HepG2 (cell line): ENCODE data around the gene PRUNE1. TPM values are rescaled to one million over a fixed set of nuclear protein-coding genes. Genes with fewer than 3 reads are reported as not detected.
A peak's percentile ranks its signal among the peaks of the same experiment; 100 is the strongest.

Source experiments
- CBFB ChIP-seq: sonication (generic); formaldehyde crosslinking; IDR thresholded peaks from 2 replicates; pipeline ENCODE4 v1.4.0; 2020; ENCODE audit warnings: missing genetic modification reagents
- EP300 ChIP-seq, 3 experiments: sonication (generic) in 1 of 3; formaldehyde crosslinking in 1 of 3; IDR thresholded peaks; 2 replicates each; pipeline versions ENCODE4 v1.5.1 to v1.6.1; 2011 to 2020; ENCODE audit warnings: low read depth in 2 of 3, low read length in 2 of 3, borderline replicate concordance in 1 of 3, improper control_type of control experiment in 1 of 3, mild to moderate bottlenecking in 1 of 3, missing genetic modification reagents in 1 of 3, moderate library complexity in 1 of 3
- HMG20A ChIP-seq: IDR thresholded peaks from 2 replicates; pipeline ENCODE4 v1.6.1; 2016; ENCODE audit warnings: borderline replicate concordance
- NAIF1 ChIP-seq: sonication (generic); formaldehyde crosslinking; IDR thresholded peaks from 2 replicates; pipeline ENCODE4 v1.5.0; 2020; ENCODE audit warnings: mild to moderate bottlenecking, missing genetic modification reagents, borderline replicate concordance
- RBM22 ChIP-seq: fragments of 200-400 bp; formaldehyde crosslinking; optimal IDR thresholded peaks from 2 replicates; pipeline ENCODE3; 2017; ENCODE audit warnings: mild to moderate bottlenecking, low read length, moderate library complexity
- SALL2 ChIP-seq: sonication (generic); formaldehyde crosslinking; IDR thresholded peaks from 2 replicates; pipeline ENCODE4 v1.8.1; 2023; ENCODE audit warnings: mild to moderate bottlenecking, missing genetic modification reagents, inconsistent platforms
- SP5 ChIP-seq: IDR thresholded peaks from 2 replicates; pipeline ENCODE4 v1.6.1; 2016; ENCODE audit warnings: low read depth, borderline replicate concordance
- ZBTB7B ChIP-seq: sonication (generic); formaldehyde crosslinking; IDR thresholded peaks from 2 replicates; pipeline ENCODE4 v1.4.0; 2020; ENCODE audit warnings: missing genetic modification reagents
- ZFY ChIP-seq: sonication (generic); formaldehyde crosslinking; IDR thresholded peaks from 2 replicates; pipeline ENCODE4 v1.4.0; 2020; ENCODE audit warnings: missing genetic modification reagents
- ZNF367 ChIP-seq: sonication (generic); formaldehyde crosslinking; IDR thresholded peaks from 2 replicates; pipeline ENCODE4 v1.4.0; 2020; ENCODE audit warnings: missing genetic modification reagents, borderline replicate concordance
- ZNF605 ChIP-seq: sonication (generic); formaldehyde crosslinking; IDR thresholded peaks from 2 replicates; pipeline ENCODE4 v1.8.0; 2022; ENCODE audit warnings: mild to moderate bottlenecking, missing genetic modification reagents
- polyA plus RNA-seq, 8 experiments: library from polyadenylated mRNA; depleted of rRNA in 3 of 8; stranded (reverse) in 7 of 8; unstranded in 1 of 8; fragments of >200 nt; fragmentation: Illumina TruSeq in 4 of 8; extraction: Trizol in 4 of 8; gene quantifications; 2 replicates each; pipeline versions ENCODE4 v1.2.1 to v1.2.3, GENCODE V29; 2011 to 2016; ENCODE audit warnings: low read depth in 4 of 8, missing spikeins in 1 of 8, mixed read lengths in 1 of 8; ENCODE audit not compliant: insufficient read depth in 1 of 8
- total RNA-seq, 5 experiments: library from RNA; depleted of rRNA; stranded (reverse); fragments of >200 nt; fragmentation: Illumina TruSeq; extraction: Trizol; gene quantifications; 2 replicates each; pipeline ENCODE4 v1.2.3, GENCODE V29; 2016; ENCODE audit warnings: low read depth in 1 of 5
- TF ChIP-seq, protein P1 (sequence below): sonication (generic); formaldehyde crosslinking; IDR thresholded peaks from 2 replicates; pipeline ENCODE4 v1.4.0; 2020; ENCODE audit warnings: missing genetic modification reagents, borderline replicate concordance
- TF ChIP-seq, protein P2 (sequence below): sonication (generic); formaldehyde crosslinking; IDR thresholded peaks from 2 replicates; pipeline ENCODE4 v1.5.0; 2020; ENCODE audit warnings: missing genetic modification reagents
- TF ChIP-seq, protein P3 (sequence below): IDR thresholded peaks from 2 replicates; pipeline ENCODE4 v1.6.1; 2016
- TF ChIP-seq, protein P4 (sequence below): sonication (generic); formaldehyde crosslinking; IDR thresholded peaks from 2 replicates; pipeline ENCODE4 v1.4.0; 2020; ENCODE audit warnings: missing genetic modification reagents, mild to moderate bottlenecking, borderline replicate concordance
- TF ChIP-seq, protein P5 (sequence below): sonication (generic); formaldehyde crosslinking; IDR thresholded peaks from 2 replicates; pipeline ENCODE4 v1.8.1; 2023; ENCODE audit warnings: missing genetic modification reagents, mild to moderate bottlenecking, borderline replicate concordance
- TF ChIP-seq, protein P6 (sequence below): sonication (generic); formaldehyde crosslinking; IDR thresholded peaks from 2 replicates; pipeline ENCODE4 v1.8.1; 2023; ENCODE audit warnings: mild to moderate bottlenecking, missing genetic modification reagents
- TF ChIP-seq, protein P7 (sequence below): IDR thresholded peaks from 2 replicates; pipeline ENCODE4 v1.6.1; 2016

Gene PRUNE1
- total and polyA plus RNA-seq, 2 of the 13 experiments (the other 11 are each of a cell fraction or from before 2014, with no cell fraction given) = 19.0 to 31.9 TPM

DNA sequence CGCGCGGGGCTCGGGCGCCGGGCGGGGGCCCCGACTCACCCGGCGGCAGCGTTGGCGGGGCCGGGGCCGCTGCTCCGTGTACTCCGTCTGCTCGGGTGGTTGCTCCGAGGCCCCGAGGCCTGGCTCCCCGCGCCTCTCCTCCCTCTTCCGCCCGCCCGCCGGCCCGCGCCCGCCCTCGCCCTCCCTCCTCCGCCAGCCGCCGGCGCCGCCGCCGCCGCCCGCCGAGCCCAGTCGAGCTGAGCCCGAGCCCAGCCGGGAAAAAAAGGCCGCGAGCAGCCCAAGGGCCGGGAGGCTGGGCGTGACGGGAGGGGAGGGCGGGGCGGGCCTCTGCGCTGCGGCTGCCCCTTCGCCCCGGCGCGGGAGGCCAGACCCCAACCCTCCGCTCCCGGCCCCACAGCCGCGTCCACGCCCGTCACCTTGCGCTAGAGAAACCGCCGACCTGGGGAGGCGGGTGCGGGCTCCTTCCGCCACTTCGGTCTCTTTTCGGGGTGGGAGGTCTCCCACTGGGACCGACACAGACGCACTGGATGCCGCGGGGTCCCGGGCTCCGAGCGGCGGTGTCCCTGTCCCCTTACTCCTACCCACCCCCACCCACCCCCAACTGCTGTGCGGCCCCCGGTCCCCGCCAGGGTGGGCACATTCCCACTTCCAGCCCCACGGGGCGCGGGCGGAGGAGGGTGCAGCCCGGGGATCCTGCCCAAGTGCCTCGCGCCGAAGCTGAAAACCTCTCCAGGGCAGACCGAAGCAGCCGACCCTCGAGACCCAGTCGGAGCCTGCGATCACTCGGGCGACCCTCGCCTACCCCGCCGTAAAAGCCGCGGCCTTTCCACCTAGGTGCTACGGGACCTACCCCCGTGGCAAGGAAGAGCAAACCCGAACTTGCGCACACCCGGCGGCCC is 33.4 kb upstream of the PRUNE1 start, which contains the start of gene CERS2 (continued):
- TF ChIP-seq, protein P1, sequence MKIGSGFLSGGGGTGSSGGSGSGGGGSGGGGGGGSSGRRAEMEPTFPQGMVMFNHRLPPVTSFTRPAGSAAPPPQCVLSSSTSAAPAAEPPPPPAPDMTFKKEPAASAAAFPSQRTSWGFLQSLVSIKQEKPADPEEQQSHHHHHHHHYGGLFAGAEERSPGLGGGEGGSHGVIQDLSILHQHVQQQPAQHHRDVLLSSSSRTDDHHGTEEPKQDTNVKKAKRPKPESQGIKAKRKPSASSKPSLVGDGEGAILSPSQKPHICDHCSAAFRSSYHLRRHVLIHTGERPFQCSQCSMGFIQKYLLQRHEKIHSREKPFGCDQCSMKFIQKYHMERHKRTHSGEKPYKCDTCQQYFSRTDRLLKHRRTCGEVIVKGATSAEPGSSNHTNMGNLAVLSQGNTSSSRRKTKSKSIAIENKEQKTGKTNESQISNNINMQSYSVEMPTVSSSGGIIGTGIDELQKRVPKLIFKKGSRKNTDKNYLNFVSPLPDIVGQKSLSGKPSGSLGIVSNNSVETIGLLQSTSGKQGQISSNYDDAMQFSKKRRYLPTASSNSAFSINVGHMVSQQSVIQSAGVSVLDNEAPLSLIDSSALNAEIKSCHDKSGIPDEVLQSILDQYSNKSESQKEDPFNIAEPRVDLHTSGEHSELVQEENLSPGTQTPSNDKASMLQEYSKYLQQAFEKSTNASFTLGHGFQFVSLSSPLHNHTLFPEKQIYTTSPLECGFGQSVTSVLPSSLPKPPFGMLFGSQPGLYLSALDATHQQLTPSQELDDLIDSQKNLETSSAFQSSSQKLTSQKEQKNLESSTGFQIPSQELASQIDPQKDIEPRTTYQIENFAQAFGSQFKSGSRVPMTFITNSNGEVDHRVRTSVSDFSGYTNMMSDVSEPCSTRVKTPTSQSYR (CRISPR knock-in tag) = peak; percentile 46; the same call in 1 of the 2 replicates
- TF ChIP-seq, protein P2, sequence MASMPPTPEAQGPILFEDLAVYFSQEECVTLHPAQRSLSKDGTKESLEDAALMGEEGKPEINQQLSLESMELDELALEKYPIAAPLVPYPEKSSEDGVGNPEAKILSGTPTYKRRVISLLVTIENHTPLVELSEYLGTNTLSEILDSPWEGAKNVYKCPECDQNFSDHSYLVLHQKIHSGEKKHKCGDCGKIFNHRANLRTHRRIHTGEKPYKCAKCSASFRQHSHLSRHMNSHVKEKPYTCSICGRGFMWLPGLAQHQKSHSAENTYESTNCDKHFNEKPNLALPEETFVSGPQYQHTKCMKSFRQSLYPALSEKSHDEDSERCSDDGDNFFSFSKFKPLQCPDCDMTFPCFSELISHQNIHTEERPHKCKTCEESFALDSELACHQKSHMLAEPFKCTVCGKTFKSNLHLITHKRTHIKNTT (CRISPR knock-in tag) = no peak
- TF ChIP-seq, protein P3, sequence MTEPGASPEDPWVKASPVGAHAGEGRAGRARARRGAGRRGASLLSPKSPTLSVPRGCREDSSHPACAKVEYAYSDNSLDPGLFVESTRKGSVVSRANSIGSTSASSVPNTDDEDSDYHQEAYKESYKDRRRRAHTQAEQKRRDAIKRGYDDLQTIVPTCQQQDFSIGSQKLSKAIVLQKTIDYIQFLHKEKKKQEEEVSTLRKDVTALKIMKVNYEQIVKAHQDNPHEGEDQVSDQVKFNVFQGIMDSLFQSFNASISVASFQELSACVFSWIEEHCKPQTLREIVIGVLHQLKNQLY (CRISPR knock-in tag) = no peak
- TF ChIP-seq HMG20A = no peak
- TF ChIP-seq ZFY (CRISPR knock-in tag) = peak; percentile 73
- TF ChIP-seq, protein P4, sequence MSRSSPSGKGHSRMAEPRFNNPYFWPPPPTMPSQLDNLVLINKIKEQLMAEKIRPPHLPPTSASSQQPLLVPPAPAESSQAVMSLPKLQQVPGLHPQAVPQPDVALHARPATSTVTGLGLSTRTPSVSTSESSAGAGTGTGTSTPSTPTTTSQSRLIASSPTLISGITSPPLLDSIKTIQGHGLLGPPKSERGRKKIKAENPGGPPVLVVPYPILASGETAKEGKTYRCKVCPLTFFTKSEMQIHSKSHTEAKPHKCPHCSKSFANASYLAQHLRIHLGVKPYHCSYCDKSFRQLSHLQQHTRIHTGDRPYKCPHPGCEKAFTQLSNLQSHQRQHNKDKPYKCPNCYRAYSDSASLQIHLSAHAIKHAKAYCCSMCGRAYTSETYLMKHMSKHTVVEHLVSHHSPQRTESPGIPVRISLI = no peak
- TF ChIP-seq, protein P5, sequence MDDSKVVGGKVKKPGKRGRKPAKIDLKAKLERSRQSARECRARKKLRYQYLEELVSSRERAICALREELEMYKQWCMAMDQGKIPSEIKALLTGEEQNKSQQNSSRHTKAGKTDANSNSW (CRISPR knock-in tag) = no peak
- TF ChIP-seq, protein P6, sequence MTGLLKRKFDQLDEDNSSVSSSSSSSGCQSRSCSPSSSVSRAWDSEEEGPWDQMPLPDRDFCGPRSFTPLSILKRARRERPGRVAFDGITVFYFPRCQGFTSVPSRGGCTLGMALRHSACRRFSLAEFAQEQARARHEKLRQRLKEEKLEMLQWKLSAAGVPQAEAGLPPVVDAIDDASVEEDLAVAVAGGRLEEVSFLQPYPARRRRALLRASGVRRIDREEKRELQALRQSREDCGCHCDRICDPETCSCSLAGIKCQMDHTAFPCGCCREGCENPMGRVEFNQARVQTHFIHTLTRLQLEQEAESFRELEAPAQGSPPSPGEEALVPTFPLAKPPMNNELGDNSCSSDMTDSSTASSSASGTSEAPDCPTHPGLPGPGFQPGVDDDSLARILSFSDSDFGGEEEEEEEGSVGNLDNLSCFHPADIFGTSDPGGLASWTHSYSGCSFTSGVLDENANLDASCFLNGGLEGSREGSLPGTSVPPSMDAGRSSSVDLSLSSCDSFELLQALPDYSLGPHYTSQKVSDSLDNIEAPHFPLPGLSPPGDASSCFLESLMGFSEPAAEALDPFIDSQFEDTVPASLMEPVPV (CRISPR knock-in tag) = 0 out of 2 replicates have a peak, but pooled peaks have one; percentile 50
- no peak for TF ChIP-seq ZNF367
- TF ChIP-seq NAIF1 (CRISPR knock-in tag) = no peak
- TF ChIP-seq ZNF605 = no peak
- TF ChIP-seq CBFB (CRISPR knock-in tag) = no peak
- TF ChIP-seq EP300 (IDR thresholded peaks at IDR 0.05; ENCODE audit: low read depth in 2 of 2, low read length in 2 of 2) = no peak
- 0 out of 2 replicates have a peak, but pooled peaks have one; percentile 21 for TF ChIP-seq EP300 (CRISPR knock-in tag; IDR thresholded peaks at IDR 0.05; ENCODE audit: borderline replicate concordance)
- TF ChIP-seq, protein P7, sequence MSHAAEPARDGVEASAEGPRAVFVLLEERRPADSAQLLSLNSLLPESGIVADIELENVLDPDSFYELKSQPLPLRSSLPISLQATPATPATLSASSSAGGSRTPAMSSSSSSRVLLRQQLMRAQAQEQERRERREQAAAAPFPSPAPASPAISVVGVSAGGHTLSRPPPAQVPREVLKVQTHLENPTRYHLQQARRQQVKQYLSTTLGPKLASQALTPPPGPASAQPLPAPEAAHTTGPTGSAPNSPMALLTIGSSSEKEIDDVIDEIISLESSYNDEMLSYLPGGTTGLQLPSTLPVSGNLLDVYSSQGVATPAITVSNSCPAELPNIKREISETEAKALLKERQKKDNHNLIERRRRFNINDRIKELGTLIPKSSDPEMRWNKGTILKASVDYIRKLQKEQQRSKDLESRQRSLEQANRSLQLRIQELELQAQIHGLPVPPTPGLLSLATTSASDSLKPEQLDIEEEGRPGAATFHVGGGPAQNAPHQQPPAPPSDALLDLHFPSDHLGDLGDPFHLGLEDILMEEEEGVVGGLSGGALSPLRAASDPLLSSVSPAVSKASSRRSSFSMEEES (CRISPR knock-in tag) = 0 out of 2 replicates have a peak, but pooled peaks have one; percentile 14
- peak; percentile 82 for TF ChIP-seq ZBTB7B
- TF ChIP-seq SALL2 (CRISPR knock-in tag) = no peak
- TF ChIP-seq SP5 = peak; percentile 55; the same call in 1 of the 2 replicates
- no peak for TF ChIP-seq RBM22
